Transverse colon (tissue), 4 donors: ENCODE measurements around the gene OXGR1. TPM values are rescaled to one million over a fixed set of nuclear protein-coding genes. Genes with fewer than 3 reads are reported as not detected.

ENCODE experiments used
- DNase-seq: peaks from one replicate; pipeline ENCODE4 v3.0.0-alpha.2; 2019
- H3K27ac ChIP-seq, 4 donors: fragments of 200-600 bp; sonication (generic); 2 replicates each; pipeline ENCODE4 v1.5.1; 2016 to 2018; ENCODE audit warnings: inconsistent platforms in 4 of 4
- H3K27me3 ChIP-seq: fragments of 200-600 bp; sonication (generic); 2 replicates; pipeline ENCODE4 v1.5.1; 2017; ENCODE audit warnings: inconsistent platforms
- H3K36me3 ChIP-seq, 4 donors: fragments of 200-600 bp; sonication (generic); 2 replicates each; pipeline ENCODE4 v1.5.1; 2017 to 2019; ENCODE audit warnings: inconsistent platforms in 4 of 4
- H3K4me1 ChIP-seq, 4 donors: fragments of 200-600 bp; sonication (generic); 2 replicates each; pipeline ENCODE4 v1.5.1; 2017 to 2020; ENCODE audit warnings: inconsistent platforms in 4 of 4
- H3K4me3 ChIP-seq, 4 donors: fragments of 200-600 bp; sonication (generic); 1 replicate in 1 of 4; 2 replicates in 3 of 4; pipeline versions ENCODE4 v1.5.1 to v1.6.1; 2017 to 2019; ENCODE audit warnings: inconsistent platforms in 4 of 4
- H3K9me3 ChIP-seq, 2 donors: fragments of 200-600 bp; sonication (generic); 2 replicates each; pipeline ENCODE4 v1.5.1; 2017 to 2019; ENCODE audit warnings: inconsistent platforms in 2 of 2
- EP300 ChIP-seq: sonication (generic); formaldehyde crosslinking; IDR thresholded peaks from one replicate; pipeline ENCODE4 v1.6.1; 2017; ENCODE audit warnings: antibody characterized with exemption, low read depth
- POLR2A ChIP-seq: fragments of 450-650 bp; IDR thresholded peaks from one replicate; pipeline ENCODE4 v1.6.1; 2016; ENCODE audit warnings: antibody characterized with exemption, mild to moderate bottlenecking, moderate library complexity
- POLR2AphosphoS5 ChIP-seq, 3 donors: sonication (generic); formaldehyde crosslinking; IDR thresholded peaks; one replicate each; pipeline ENCODE4 v1.6.1; 2016; ENCODE audit warnings: antibody characterized with exemption in 3 of 3
- WGBS, 2 donors: methylation state at CpG; one replicate each; pipeline ENCODE4 v1.1.5; 2018; ENCODE audit warnings: low coverage in 1 of 2; 5-methylcytosine and 5-hydroxymethylcytosine counted together
- in situ Hi-C, 4 donors: fragments of 200-750 bp; cut with MboI; loops; one replicate each; pipeline versions ENCODE4 v1.15.0 to v1.15.1; 2017; ENCODE audit warnings: low sequenced_read_pairs in 3 of 4, low pct_ligation_motif_present in 1 of 4, low pct_unique_long_range_greater_than_20kb in 1 of 4
- intact Hi-C: fragments of 100-400 bp; cut with DNase I; formaldehyde crosslinking; loops from one replicate; pipeline ENCODE4 v1.15.1; 2023; ENCODE audit warnings: low total_unique reads
- total RNA-seq, 4 donors: library from RNA; depleted of rRNA; stranded (reverse); fragments of >200 nt; gene quantifications; one replicate each; pipeline ENCODE4 v1.1.0, GENCODE V29; 2016
- TF ChIP-seq, protein P1 (sequence below), 5 experiments: fragments of 200-600 bp in 3 of 5; fragments of 450-650 bp in 2 of 5; sonication (generic) in 3 of 5; IDR thresholded peaks; 1 replicate in 2 of 5; 2 replicates in 3 of 5; pipeline ENCODE4 v1.5.1; 2016 to 2017; ENCODE audit warnings: antibody characterized with exemption in 5 of 5, inconsistent platforms in 3 of 5, mild to moderate bottlenecking in 2 of 5, moderate library complexity in 1 of 5

OXGR1 gene
- total RNA-seq, 4 donors from 2014 or later, result 2.0 to 2.5 TPM; not detected in 2

DNA sequence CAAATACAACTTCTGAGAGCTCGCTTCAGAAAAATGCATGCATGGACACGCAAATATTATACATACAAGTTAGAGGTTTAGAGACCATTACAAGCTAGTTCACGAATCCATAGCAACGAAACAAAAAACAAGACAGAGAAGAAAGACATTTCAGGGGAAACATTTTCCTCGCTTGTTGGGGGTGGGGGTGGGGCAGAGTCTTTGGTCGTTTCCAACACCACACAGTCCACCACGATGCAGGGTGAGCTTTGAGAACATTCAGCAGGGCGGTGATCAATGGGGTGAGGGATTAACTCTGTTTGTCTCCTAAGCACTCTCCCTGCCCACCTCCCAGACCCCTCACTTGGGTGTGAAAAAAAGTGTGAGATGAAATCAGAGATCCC lies 651 bp downstream of the OXGR1 start:
- H3K4me1 ChIP-seq, result peaks cover 0 to 14% (median 9%) of the 10 kb centered on the region in 4 donors
- peaks cover 18% of the 10 kb centered on the region for H3K27me3 ChIP-seq
- TF ChIP-seq POLR2AphosphoS5 (IDR thresholded peaks at IDR 0.05) (no peak), POLR2A (no peak), EP300 (no peak)
- TF ChIP-seq, protein P1, sequence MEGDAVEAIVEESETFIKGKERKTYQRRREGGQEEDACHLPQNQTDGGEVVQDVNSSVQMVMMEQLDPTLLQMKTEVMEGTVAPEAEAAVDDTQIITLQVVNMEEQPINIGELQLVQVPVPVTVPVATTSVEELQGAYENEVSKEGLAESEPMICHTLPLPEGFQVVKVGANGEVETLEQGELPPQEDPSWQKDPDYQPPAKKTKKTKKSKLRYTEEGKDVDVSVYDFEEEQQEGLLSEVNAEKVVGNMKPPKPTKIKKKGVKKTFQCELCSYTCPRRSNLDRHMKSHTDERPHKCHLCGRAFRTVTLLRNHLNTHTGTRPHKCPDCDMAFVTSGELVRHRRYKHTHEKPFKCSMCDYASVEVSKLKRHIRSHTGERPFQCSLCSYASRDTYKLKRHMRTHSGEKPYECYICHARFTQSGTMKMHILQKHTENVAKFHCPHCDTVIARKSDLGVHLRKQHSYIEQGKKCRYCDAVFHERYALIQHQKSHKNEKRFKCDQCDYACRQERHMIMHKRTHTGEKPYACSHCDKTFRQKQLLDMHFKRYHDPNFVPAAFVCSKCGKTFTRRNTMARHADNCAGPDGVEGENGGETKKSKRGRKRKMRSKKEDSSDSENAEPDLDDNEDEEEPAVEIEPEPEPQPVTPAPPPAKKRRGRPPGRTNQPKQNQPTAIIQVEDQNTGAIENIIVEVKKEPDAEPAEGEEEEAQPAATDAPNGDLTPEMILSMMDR (IDR thresholded peaks at IDR 0.05), result no peak
- DNase-seq, result no peak
- no peaks in the 10 kb centered on the region for H3K9me3 ChIP-seq
- H3K36me3 ChIP-seq, result no peaks in the 10 kb centered on the region
- in situ Hi-C loops (no loop called here), intact Hi-C loops (no loop called here)
- H3K4me3 ChIP-seq, result peak overlapping the region; percentile 38 to 57 (median 46)
- peak overlapping the region in 3 of 4 donors; percentile 12 to 56 (median 28) for H3K27ac ChIP-seq
- WGBS, 2 donors, result 16 to 24% methylated on average over 8 of the region's 8 CpGs

DNA sequence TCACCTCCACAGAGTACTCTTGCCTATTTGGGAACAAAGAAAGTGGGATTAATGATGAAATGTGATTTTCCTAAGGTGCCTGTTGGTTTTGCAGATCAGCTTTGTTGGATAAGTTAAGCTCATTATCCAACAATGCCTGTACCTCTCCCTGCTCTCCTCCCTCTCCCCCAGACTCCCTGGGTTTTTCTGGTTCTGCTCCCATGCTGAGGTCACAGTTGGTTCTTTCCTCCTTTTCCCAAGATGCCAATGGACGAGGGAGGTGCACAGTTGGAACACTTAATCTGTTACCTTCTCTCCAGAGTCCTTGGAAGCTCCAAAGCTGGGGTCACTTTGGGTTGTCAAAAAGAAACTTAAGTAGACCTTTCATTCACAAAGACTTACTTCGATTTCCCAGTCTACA lies 1.6 kb downstream of the OXGR1 start:
- intact Hi-C loops, result no loop called here
- no peak for DNase-seq
- H3K36me3 ChIP-seq, result no peaks in the 10 kb centered on the region
- no peak overlapping the region for H3K27ac ChIP-seq
- peaks cover 0 to 14% (median 9%) of the 10 kb centered on the region in 4 donors for H3K4me1 ChIP-seq
- H3K4me3 ChIP-seq, result no peak overlapping the region
- in situ Hi-C loops, result no loop called here
- no peak for TF ChIP-seq POLR2A
- no peaks in the 10 kb centered on the region for H3K9me3 ChIP-seq
- H3K27me3 ChIP-seq, result peaks cover 18% of the 10 kb centered on the region
- 70 to 71% methylated on average over 1 to 2 of the region's 2 CpGs for WGBS, 2 donors

DNA sequence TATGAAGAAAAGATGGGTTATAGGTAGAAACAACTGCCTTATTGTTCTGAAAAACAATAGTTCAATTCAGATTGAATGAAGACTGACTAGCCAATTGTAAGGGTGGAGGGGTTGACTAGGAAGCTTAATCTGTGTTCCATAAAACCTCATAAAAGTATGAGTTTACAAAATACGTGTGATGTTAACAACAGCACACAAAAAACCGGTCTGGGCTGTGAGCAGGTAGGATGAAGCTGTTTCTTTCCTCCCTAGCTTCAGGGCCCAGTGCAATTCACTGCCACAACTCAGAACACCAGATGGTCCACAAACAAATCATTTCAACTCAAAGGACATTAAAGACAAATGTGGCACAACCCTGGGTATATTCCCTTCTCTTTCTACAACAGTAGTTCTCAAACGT lies 3.2 kb downstream of the OXGR1 start:
- H3K27ac ChIP-seq, result peak overlapping the region in 3 of 4 donors; percentile 25 to 58 (median 25)
- H3K4me3 ChIP-seq, result no peak overlapping the region
- peaks cover 18% of the 10 kb centered on the region for H3K27me3 ChIP-seq
- intact Hi-C loops, result no loop called here
- DNase-seq, result peak; percentile 48
- TF ChIP-seq POLR2AphosphoS5 (IDR thresholded peaks at IDR 0.05) (no peak), POLR2A (no peak), EP300 (no peak)
- TF ChIP-seq, protein P1 (IDR thresholded peaks at IDR 0.05), result no peak
- no peaks in the 10 kb centered on the region for H3K36me3 ChIP-seq
- WGBS, 2 donors, result 34 to 53% methylated on average over 3 of the region's 3 CpGs
- no peaks in the 10 kb centered on the region for H3K9me3 ChIP-seq
- in situ Hi-C loops, result no loop called here
- H3K4me1 ChIP-seq, result peaks cover 0 to 14% (median 9%) of the 10 kb centered on the region in 4 donors

DNA sequence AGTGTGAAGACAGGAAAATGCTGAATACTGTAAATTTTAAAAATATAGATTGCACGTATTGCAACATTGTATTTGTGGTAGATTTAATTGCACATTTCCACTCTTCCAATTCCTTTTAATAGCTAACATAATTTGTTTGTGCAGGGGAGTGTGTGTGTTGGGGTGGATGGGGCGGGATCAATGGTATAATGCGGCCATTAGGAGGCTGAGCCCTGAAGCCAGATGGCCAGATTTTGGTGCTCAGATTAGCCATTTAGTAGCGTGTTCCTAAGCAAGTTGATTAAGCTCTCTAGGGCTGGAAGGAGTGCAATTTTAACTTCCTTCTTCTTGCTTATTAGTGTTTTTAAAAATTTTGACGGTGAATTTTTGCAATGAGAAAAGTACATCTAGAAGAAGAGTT lies 5.8 kb downstream of the OXGR1 start:
- H3K27ac ChIP-seq, result no peak overlapping the region
- no peak for TF ChIP-seq EP300
- TF ChIP-seq POLR2A, result no peak
- TF ChIP-seq, protein P1 (IDR thresholded peaks at IDR 0.05), result no peak
- TF ChIP-seq POLR2AphosphoS5 (IDR thresholded peaks at IDR 0.05), result no peak
- peaks cover 0 to 7% (median 4%) of the 10 kb centered on the region in 4 donors for H3K4me1 ChIP-seq
- in situ Hi-C loops, result no loop called here
- WGBS, 2 donors, result 87 to 94% methylated on average over 5 of the region's 5 CpGs
- no peaks in the 10 kb centered on the region for H3K36me3 ChIP-seq
- DNase-seq, result no peak
- H3K9me3 ChIP-seq, result no peaks in the 10 kb centered on the region
- peaks cover 1% of the 10 kb centered on the region for H3K27me3 ChIP-seq
- intact Hi-C loops, result no loop called here
- no peak overlapping the region for H3K4me3 ChIP-seq

DNA sequence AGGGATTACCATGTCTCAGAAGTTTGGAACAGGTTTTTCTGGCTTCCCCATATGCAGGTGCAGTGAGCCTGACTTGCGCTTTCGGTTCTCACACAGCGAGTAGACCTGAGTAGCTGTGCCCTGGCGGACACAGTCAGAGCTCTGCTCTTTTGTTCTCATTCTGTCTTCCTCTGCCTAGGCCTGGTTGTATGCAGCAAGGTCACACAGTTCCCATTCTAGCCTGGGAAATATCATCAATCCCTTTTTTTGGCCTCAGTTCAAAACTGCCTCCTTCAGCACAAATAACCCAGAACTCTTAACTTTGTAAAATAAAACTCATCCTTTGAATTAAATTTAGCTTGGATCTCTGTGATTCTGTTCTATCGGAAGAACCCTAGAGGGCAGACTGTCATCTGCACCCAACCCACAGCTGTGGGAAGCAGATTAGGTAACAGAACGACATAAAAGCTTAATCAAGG lies 10.2 kb downstream of the OXGR1 start:
- Histone ChIP-seq H3K27me3 (no peaks in the 10 kb centered on the region), H3K9me3 (peaks cover 0 to 3% of the 10 kb centered on the region in 2 donors), H3K4me3 (peak overlapping the region in 2 of 4 donors; percentile 13), H3K36me3 (no peaks in the 10 kb centered on the region), H3K4me1 (peaks cover 0 to 11% (median 4%) of the 10 kb centered on the region in 4 donors), H3K27ac (peak overlapping the region; percentile 56 to 66 (median 60))
- peak; percentile 76 for DNase-seq
- in situ Hi-C loops, result no loop called here
- 14% methylated on average over 1 to 6 of the region's 6 CpGs for WGBS, 2 donors
- TF ChIP-seq POLR2AphosphoS5 (IDR thresholded peaks at IDR 0.05) (peak in 1 of 3 donors; percentile 40), EP300 (no peak), POLR2A (no peak)
- TF ChIP-seq, protein P1 (IDR thresholded peaks at IDR 0.05), result peak; percentile 20 to 67 (median 38)
- intact Hi-C loops, result no loop called here
